ENCODE results near the gene CGB1.
"Not testable (repeated sequence)": the region's sequence is repeated elsewhere in the genome, so short reads cannot be mapped to it uniquely, and the experiment has no call there.

CGB1 gene

DNA sequence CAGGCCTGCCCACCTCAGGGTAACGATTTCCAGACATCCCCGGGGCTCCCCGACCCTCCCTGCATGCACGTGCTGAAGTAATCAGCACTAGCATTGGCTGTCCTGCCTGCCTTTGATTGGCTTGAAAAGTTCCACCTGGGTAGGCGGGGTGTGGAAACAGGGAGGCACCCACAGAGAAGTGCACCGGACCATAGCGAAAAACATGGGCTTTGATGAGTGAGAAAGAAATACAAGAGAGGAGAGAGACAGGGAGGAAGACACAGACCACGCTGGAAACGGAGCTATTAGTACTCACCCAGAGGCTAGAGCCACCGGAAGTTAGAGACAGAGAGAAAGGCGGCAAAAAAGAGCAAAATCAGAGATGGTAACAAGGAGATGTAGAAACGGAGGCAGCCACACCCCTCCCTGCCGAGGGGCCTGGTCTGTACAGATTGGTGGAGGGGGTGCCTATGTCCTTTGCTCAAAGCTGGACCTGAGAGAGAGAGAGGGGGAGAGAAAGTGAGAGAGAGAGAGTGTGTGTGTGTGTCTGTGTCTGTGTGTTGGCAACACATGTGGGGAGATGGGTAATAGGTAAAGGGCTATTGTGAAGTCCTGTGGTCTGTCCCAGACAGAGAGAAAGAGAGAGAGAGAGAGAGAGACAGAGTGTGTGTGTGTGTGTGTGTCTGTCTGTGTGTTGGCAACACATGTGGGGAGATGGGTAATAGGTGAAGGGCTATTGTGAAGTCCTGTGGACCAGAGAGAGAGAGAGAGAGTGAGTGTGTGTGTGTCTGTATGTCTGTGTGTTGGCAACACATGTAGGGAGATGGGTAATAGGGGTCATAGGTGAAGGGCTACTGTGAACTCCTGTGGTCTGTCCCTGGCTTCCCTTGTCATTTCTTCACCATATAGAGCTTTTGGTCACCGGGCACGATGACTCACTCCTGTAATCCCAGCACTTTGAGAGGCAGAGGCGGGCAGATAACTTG lies 15.5 kb downstream of the CGB1 start:
- no peak for DNase-seq (ENCODE audit: low spot score)

DNA sequence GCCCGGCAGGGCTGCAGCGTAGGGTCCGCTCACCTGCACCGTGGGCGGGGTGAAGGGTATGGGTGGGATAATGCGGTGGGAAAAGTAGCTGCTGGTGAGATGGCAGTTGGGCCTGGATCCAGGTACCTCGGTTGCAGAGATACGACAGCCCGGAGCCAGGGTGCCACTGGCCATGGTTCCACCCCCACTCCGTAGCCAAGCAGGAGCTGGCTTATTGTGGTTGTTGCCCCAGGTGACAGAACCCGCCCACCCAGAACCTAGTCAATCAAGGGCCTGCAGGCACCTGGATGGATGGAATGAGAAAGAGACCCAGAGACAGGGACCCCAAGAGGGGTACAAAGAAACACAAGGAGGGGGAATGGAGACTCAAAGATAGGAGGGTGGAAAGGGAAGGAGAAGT lies 16.4 kb downstream of the CGB1 start:
- DNase-seq (ENCODE audit: low spot score): no peak

DNA sequence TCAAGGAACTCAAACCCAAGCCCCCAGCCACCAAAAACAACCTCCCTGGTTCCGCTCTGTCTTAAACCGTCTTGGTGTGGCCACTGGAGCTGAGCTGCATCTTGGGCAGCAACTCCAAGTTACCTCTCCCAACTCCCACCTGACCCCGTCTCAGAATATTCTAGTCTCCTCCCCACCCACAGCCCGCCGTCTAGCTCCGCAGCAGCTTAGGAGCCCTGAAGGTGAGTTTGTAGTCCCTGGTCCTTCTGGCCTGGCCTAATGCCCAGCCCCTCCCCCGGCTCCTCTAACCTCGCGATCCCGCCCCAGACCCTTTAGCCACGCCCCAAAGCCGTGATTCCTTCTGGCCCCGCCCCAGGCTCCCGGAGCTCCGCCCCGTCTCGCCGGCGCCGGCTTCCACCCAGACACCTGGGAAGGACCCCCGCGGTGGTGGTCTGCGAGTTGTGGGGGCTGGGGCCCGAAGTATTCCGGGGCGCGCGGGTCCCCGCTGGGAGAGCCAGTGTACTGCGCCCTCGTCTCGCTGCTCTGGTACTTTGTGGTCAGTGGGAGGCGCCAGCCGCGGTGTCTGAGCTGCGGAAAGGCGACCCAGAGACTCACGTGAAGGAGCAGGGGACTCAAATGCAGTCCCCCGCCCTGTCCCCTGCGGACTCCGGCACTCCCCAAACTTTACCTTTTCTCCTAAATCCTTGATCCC lies 17.3 kb downstream of the CGB1 start:
- no peak for DNase-seq (ENCODE audit: low spot score)

DNA sequence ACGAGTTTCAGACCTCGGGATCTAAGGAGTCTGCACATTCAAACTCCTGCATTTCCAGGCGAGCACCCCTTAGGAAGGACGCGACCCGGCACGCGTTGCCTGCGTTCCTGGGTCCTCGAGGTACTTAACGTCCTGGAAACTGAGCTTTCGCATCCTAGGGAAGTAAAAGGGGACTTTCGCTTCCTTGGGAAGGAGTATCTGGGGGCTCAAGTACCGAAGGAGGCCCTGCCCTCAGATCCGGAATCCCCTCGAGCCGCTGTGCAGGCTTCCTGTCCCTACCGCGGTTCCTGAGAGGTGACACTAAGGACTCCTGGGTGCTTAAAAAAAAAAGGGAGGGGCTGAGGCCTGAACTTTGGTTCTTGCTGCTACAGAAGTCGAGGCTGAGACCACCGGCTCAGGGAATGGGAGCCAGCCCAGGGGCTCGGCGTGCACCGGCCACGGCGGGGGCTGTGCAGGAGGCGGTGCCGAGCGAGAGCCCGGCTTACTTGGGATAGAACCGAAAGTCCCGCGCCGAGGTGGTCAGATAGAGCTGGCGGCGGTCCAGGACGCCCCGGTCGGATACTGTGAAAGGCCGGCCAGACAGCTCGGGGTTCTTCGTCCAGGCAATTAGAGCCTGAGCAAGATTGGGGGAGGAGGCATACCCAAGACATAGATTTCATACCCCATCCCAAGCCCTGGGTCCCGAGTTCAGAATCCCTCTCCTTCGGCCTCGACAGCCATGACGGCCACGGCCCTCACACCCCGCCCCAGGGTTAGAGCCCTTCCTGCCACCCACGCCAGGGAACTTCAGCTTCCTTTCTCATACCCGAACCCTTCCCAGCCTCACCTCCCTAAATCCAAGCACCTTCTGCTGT lies 18.1 kb downstream of the CGB1 start:
- DNase-seq (ENCODE audit: low spot score): not testable (repeated sequence)

DNA sequence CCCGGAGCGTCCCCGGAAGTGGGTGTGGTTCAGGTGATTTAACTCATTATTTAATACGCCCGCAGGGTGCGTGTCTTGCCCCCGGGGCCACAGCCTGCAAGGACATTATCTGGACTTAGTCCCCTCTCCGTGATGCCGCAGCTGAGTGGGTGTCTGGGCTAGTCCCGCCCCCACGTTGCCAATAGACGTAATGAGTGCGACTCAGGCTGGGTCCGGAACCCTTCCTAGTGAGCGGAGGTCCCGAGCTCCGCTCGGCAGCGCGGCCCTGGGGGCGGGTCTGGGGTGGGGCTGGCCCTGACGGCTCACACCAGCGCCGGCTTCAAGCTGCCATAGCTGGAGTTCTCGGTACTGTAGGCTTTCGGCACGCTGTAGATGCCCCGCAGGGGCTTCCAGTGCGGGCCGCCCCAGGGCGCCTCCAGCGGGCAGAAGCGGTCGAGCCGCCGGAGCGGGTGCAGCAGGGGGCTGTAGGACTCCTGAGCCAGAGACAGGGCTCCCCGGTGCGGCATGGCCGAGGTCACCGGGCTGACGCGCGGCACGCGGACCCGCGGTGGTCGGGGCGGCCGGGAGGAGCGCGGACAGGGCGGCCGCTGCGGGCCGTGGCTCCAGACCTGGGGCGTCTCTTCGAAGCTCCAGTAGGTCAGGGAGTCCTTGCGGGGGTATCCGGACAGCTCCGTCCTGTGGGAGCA lies 18.9 kb downstream of the CGB1 start:
- DNase-seq (ENCODE audit: low spot score): no peak

DNA sequence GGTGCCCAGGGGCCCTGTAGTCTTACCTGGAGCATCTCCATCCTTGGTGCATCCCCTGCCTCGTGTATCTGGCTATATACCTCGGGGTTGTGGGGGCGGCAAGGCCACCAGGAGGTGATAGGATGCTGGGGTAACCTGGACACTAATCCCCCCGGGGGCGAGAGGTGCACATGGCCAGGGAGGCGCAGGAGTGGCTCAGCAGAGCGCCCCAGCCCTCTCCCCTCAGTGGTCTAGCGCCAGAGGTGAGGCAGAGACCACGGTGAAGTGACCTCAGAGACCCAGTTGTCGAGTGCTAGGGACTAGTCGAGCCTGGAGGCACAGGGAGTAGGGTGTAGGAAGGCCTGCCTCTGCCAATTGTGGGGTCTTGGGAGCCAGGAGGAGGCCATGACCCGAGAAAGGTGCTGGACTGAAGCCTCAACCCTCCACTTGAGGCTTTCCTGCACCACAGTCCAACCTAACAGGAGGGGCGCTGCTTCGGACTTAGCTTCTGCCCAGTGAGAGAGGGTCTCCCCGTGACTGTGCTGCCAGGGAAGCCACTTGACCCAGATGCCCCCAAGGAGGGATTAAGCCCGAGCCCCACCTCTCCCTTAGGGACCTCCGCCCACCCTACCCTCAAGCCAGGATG lies 19.5 kb downstream of the CGB1 start, which contains the start of gene LHB:
Gene LHB, minus strand, starts transcription at position 51 of the 625 bp plus-strand sequence. Its CDS starts 10 bp downstream, at position 41.
- no peak for DNase-seq (ENCODE audit: low spot score)

DNA sequence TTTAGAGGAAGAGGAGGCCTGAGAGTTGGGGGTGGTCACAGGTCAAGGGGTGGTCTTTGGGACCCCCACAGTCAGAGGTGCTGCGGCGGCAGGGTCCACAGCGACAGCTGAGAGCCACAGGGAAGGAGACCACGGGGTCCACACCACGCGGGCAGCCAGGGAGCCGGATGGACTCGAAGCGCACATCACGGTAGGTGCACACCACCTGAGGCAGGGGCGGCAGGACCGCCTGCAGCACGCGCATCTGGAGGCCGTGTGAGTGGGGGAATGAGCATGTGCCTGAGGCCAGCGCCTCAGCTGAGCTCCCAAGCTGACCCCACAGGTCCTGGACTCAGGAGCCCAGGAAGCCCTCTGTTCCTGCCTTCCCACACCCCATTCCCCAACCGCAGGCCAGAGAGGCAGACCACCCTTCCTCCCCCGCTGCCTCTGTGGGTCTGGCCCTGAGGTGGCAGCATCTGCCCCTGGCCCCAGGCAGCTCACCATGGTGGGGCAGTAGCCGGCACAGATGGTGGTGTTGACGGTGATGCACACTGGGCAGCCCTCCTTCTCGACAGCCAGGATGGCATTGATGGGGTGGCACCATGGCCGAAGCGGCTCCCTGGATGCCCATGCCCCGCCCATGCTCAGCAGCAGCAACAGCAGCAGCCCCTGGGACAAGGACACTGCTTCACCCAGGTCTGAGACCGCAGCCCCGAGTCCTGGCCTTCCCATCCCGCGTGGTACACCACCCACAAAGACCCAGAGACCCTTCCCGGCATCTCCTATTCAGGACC lies 20.4 kb downstream of the CGB1 start:
- no peak for DNase-seq (ENCODE audit: low spot score)

DNA sequence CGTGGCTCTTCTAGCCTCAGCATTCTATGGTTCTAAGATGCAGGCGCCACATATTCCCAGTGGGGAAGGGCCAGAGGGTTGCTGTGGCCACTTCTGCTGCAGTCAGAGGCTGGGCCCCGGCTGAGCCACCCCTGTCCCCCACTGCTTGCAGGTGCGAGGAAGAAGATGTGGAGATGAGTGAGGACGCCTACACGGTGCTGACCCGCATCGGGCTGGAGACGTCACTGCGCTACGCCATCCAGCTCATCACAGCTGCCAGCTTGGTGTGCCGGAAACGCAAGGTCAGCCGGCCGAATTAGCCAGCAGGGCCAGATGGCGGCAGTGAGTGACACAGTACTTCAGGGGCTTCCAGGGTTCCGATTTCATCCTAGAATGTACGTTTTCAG lies 21.8 kb downstream of the CGB1 start:
- no peak for DNase-seq (ENCODE audit: low spot score)

DNA sequence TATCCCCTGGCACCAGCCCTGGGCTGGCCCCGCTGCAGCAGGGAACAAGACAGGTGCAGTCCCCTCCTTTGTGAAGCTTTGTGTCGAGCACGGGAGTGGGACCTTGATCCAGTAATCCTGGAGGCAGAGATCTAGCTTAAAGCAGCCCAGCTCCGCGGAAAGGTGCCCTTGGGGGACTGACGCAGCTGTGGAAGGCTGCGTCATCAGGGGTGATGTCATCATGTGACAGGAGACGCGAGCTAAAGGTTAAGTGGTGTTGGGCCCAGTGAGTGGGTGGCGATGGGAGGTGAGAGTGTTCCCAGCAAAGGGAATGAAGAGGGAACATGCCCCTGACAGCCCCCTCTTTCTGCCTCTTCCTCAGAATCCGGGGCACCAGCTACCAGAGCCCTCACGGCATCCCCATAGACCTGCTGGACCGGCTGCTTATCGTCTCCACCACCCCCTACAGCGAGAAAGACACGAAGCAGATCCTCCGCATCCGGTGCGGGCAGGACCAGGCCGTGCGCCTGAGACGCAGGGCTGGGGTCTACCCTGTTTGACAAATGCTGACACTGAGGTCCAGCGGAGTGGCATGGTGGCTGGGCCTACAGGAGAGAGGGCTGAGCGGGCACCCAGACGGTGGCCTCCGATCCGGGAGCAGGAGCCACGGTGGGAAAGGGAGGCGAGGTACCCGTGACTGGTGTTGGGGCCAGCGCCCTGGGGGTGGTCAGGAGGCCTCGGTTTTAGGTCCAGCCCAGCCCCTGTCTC lies 22.4 kb downstream of the CGB1 start:
- no peak for DNase-seq (ENCODE audit: low spot score)

DNA sequence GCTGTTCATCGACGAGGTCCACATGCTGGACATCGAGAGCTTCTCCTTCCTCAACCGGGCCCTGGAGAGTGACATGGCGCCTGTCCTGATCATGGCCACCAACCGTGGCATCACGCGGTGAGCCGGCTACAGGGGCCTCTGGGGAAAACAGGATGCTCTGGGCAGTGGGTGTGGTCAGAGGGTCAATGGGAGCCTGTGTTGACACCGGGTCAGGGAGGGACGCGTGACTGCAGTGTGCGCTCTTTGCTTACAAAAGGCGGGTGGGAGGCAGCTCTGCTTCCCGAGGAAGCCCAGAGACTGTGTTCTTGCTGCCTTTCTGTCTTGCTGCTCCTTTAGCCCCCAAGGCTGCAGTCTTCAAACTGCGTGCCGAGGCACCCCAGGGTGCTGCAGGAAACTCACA lies 25.5 kb downstream of the CGB1 start:
- no peak for DNase-seq (ENCODE audit: low spot score)

DNA sequence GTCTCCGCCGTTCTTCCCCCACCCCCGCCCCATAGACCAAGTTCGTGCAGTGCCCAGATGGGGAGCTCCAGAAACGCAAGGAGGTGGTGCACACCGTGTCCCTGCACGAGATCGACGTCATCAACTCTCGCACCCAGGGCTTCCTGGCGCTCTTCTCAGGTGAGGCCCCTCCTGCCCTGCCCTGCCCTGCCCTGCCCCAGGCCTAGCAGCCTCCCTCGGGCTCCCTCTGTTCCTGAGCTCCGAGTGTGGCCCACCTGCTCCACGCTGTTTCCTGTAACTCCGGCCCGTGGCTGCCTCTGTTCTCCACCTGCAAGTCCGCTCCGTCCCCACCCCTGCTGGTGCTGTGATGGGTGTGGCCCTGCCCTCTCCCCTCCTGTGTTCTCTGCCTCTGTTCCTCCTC lies 26.2 kb downstream of the CGB1 start:
- DNase-seq (ENCODE audit: low spot score): no peak

DNA sequence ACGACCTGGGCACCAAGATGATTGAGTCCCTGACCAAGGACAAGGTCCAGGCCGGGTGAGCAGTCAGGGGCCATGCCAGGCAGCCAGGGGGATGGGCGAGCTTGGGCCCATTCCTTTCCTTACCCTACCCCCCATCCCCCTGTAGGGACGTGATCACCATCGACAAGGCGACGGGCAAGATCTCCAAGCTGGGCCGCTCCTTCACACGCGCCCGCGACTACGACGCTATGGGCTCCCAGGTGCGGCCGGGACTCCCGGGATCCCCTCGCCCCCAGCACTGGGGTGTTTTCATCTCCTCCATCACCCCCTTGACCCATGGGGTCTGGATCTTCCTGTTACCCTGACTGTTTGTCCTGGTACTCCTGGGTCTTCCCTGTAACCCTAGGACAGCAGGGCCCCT lies 26.9 kb downstream of the CGB1 start:
- no peak for DNase-seq (ENCODE audit: low spot score)

DNA sequence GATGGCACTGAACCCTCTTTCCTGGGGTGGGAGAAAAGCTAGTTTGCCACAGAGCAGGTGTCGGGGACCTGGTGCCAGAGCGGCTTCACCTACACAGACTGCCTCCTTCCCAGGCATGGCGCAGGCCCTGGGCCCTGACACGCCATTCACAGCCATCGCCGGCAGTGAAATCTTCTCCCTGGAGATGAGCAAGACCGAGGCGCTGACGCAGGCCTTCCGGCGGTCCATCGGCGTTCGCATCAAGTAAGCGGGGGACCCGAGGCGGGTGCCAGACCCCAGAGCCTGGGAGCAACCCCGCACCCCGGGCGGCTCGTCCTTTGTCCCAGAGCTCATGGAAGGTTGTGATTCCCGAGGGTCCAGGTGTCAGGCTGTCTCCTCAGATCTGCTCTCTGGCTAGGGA lies 29.8 kb downstream of the CGB1 start:
- no peak for DNase-seq (ENCODE audit: low spot score)

DNA sequence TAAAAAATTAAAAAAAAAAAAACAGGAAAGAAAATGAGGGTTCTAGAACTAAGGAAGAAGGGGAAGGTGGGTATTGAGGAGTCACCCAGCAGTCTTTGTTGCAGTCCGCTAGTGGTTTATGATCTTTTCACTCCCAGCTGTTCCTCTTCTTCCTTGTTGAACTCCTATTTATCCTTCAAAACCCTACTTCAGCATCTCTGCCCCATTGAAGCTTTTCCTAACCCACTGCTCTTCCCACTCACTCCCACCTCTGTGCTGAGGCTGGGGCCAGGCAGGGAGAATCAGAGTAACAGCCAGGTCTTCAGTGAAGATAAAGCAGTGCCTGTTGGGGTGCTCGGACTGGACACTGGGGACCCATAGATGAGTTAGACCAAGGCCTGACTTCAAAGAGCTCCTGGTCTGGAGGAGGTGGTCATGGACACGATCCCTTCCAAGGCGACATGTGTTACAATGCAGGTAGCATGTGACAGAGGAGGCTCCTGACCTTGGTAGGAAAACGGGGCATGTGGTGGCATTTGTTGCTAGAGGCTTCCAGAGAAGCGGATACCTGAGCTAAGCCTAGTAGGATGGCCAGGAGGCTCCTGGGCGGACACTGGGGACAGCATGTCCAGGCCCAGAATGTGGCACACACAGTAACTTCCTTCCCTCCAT lies 31.6 kb downstream of the CGB1 start:
- DNase-seq (ENCODE audit: low spot score): no peak

DNA sequence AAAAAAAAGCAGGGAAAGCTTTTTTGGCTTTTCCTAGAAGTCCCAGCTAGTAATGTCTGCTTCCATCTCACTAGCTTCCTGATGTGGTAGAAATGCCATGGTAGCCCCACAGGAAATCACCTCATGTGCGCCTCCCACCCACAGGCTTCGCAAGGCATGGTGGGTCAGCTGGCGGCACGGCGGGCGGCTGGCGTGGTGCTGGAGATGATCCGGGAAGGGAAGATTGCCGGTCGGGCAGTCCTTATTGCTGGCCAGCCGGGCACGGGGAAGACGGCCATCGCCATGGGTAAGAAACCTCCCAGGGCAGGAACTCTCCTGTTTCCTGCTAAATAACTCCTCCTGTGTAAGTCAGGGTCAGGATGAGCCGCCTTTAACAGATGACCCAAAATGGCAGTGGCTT lies 32.6 kb downstream of the CGB1 start:
- no peak for DNase-seq (ENCODE audit: low spot score)

DNA sequence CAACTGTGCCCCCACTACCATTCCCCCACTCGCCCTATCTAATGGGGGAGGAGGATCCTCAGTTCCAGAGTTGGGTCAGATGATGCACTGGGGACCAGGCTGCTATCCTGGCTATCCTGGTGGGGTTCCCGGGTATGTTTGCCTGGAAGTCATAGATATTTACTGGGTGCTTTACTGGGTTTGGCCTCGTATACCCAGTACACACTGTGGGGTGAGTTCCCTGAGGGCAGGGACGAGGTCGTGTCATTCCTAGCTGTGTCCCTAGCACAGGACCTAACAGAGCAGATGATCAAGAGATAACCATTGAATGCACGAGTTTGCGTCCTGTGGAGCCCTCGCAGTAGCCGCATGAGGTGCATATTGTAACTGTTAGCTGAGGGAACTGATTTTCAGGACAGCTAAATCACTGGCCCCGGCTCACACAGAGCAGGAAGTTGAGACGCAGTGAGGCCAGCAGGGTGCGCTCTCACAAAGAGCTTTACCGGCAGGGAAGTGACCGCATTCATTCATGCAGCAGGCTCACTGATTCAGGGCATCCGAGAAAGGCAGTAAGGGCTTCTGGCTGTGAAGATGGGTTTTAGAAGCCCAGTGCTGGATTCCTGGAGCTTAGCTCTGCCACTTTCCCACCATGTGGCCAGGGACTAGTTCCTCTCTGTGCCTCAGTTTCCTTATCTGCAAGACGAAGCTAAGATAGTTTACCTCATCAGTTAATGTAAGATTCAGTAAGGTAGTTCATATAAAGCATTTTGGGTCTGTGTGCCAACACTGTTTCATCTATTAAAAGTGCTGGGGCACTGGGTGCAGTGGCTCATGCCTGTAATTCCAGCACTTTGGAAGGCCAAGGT lies 37.0 kb downstream of the CGB1 start:
- DNase-seq (ENCODE audit: low spot score): no peak

DNA sequence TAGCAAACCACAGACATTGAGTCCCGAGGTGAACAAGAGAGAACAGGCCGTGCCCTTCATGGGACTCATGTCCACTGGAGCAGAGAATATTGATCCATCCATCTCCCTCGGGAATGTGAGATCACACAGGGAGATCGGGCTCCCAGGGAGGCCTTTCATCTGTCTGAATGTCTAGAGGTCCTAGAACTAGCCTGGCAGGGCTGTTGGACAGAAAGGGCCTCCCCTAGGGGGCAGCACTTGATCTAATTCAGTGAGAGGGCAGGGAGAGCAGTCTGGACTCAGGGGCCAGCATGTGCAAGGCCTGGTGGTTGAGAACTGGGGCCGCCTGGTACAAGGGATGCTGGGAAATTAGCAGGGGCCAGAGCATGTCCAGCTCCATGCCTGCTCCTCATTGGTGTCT lies 38.7 kb downstream of the CGB1 start:
- DNase-seq (ENCODE audit: low spot score): no peak

DNA sequence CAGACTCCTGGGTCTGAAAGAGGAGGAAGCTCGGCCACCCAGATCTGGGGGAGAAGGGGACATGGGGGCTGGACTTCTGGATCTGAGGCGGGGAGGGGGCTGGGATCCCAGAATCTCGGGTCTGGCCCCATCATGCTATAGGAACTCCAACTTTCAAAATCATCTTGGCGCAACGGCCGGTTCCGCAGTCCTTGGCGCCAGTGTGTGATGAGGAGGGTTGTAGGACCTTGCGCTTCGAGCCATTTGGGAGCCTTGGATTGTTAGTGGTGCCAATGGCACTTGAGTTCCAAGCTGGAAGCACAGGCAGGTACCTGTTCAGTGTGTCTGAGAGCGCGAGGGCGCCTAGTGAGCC lies 42.7 kb downstream of the CGB1 start:
- no peak for DNase-seq (ENCODE audit: low spot score)
